HepG2 (cell line): ENCODE results near the gene AGMO. TPM values are rescaled to one million over a fixed set of nuclear protein-coding genes. Genes with fewer than 3 reads are reported as not detected.

Source experiments
- ATAC-seq: fragments of 200-7000 bp; cut with Tn5 transposase; 3 replicates; pipeline ENCODE4 v1.9.1; 2020; ENCODE audit warnings: mild to moderate bottlenecking, moderate library complexity
- BruUV-seq: library from RNA; stranded (reverse); fragments of 400-500 nt; replicated peaks from 2 replicates; lab custom pipeline; 2021; lab: Mats Ljungman, UMichigan
- CTCF ChIA-PET: fragments of 300-600 bp; formaldehyde crosslinking; extraction: SDS; loops from one replicate; lab custom pipeline; 2021; ENCODE audit warnings: low total read pairs, inconsistent platforms, low intra/inter-chr PET ratio; lab: Yijun Ruan, JAX
- POLR2A ChIA-PET: fragments of 350-600 bp; sonication (Branson Sonifier 250); formaldehyde crosslinking; loops from one replicate; lab custom pipeline; 2020; ENCODE audit warnings: antibody characterized with exemption, inconsistent platforms; lab: Yijun Ruan, JAX
- DNase-seq: peaks from one replicate; pipeline ENCODE4 v3.0.0-alpha.2; 2015; ENCODE audit warnings: low spot score
- FAIRE-seq: peaks from 3 replicates; lab custom pipeline; 2011; peaks lifted over from hg19 to GRCh38; lab: Jason Lieb, UNC
- H2AFZ ChIP-seq: one replicate; pipeline ENCODE4 v1.6.1; 2011; ENCODE audit warnings: low read length, inconsistent platforms
- H3K27ac ChIP-seq: fragments of 300-600 bp; 3 replicates; pipeline ENCODE4 v1.8.0; 2011; ENCODE audit warnings: mixed run types, mild to moderate bottlenecking, mixed read lengths, low read length, inconsistent platforms; ENCODE audit not compliant: insufficient read depth; ENCODE audit errors: extremely low read length
- H3K27me3 ChIP-seq, 2 experiments: fragments of 200-600 bp in 1 of 2; 2 replicates in 1 of 2; 3 replicates in 1 of 2; pipeline versions ENCODE4 v1.6.0 to v1.8.0; 2011; ENCODE audit warnings: low read length in 2 of 2, mild to moderate bottlenecking in 2 of 2, moderate library complexity in 2 of 2, inconsistent platforms in 1 of 2; ENCODE audit not compliant: insufficient read depth in 2 of 2, control insufficient read depth in 1 of 2
- H3K36me3 ChIP-seq, 2 experiments: fragments of 200-600 bp in 1 of 2; replicated peaks in 1 of 2; 2 replicates in 1 of 2; 3 replicates in 1 of 2; pipeline versions ENCODE4 v1.5.1 to v1.8.0; 2011; ENCODE audit warnings: low read length in 2 of 2, inconsistent platforms in 1 of 2; ENCODE audit not compliant: insufficient read depth in 2 of 2, control insufficient read depth in 1 of 2
- H3K4me1 ChIP-seq: 2 replicates; pipeline ENCODE4 v1.5.1; 2012; ENCODE audit warnings: low read length, inconsistent platforms; ENCODE audit not compliant: insufficient read depth
- H3K4me2 ChIP-seq: 2 replicates; pipeline ENCODE4 v1.6.0; 2011; ENCODE audit warnings: low read depth, low read length, inconsistent platforms
- H3K4me3 ChIP-seq, 3 experiments: fragments of 200-600 bp in 1 of 3; sonication (generic), shearing (Covaris generic) in 1 of 3; replicated peaks in 1 of 3; 2 replicates each; pipeline ENCODE4 v1.5.1; 2011 to 2016; ENCODE audit warnings: low read length in 3 of 3, inconsistent platforms in 2 of 3, low read depth in 2 of 3, mild to moderate bottlenecking in 2 of 3, control low read depth in 1 of 3, mixed read lengths in 1 of 3; ENCODE audit not compliant: insufficient read depth in 1 of 3
- H3K79me2 ChIP-seq: one replicate; pipeline ENCODE4 v1.6.1; 2011; ENCODE audit warnings: low read length, inconsistent platforms; ENCODE audit not compliant: insufficient read depth
- H3K9ac ChIP-seq: 2 replicates; pipeline ENCODE4 v1.6.0; 2011; ENCODE audit warnings: mild to moderate bottlenecking, low read depth, low read length, inconsistent platforms; ENCODE audit not compliant: insufficient read depth
- H3K9me3 ChIP-seq: 2 replicates; pipeline ENCODE4 v1.5.1; 2012; ENCODE audit warnings: mild to moderate bottlenecking, low read length
- H4K20me1 ChIP-seq: 2 replicates; pipeline ENCODE4 v1.6.0; 2011; ENCODE audit warnings: inconsistent platforms, mild to moderate bottlenecking, low read length, moderate library complexity; ENCODE audit not compliant: insufficient read depth
- DDIT3 ChIP-seq: sonication (generic); formaldehyde crosslinking; IDR thresholded peaks from 2 replicates; pipeline ENCODE4 v1.4.0; 2020; ENCODE audit warnings: mild to moderate bottlenecking, missing genetic modification reagents
- HNF4G ChIP-seq, 2 experiments: sonication (generic) in 1 of 2; formaldehyde crosslinking in 1 of 2; IDR thresholded peaks; 2 replicates each; pipeline versions ENCODE4 v1.4.0 to v1.6.1; 2011 to 2020; ENCODE audit warnings: borderline replicate concordance in 2 of 2, low read depth in 2 of 2, mild to moderate bottlenecking in 2 of 2, low read length in 1 of 2, missing genetic modification reagents in 1 of 2, moderate library complexity in 1 of 2
- MXD4 ChIP-seq: IDR thresholded peaks from 2 replicates; pipeline ENCODE4 v1.6.1; 2016; ENCODE audit warnings: mild to moderate bottlenecking, missing biosample characterization, missing genetic modification reagents
- NPAS2 ChIP-seq: sonication (generic); formaldehyde crosslinking; IDR thresholded peaks from 2 replicates; pipeline ENCODE4 v1.8.0; 2022; ENCODE audit warnings: mild to moderate bottlenecking, missing genetic modification reagents, borderline replicate concordance
- PPARG ChIP-seq: conservative IDR thresholded peaks from 2 replicates; pipeline ENCODE4 v1.6.1; 2016; ENCODE audit warnings: missing biosample characterization, missing genetic modification reagents
- SMARCE1 ChIP-seq: fragments of 450-650 bp; IDR thresholded peaks from 2 replicates; pipeline ENCODE4 v1.6.1; 2017; ENCODE audit warnings: borderline replicate concordance
- SRSF4 ChIP-seq: fragments of 200-400 bp; formaldehyde crosslinking; IDR thresholded peaks from one replicate; pipeline ENCODE4 v1.6.1; 2018; ENCODE audit warnings: mild to moderate bottlenecking, low read depth, low read length, moderate library complexity; ENCODE audit not compliant: poor library complexity, severe bottlenecking
- TBX3 ChIP-seq: fragments of 450-650 bp; IDR thresholded peaks from 2 replicates; pipeline ENCODE4 v1.6.1; 2017; ENCODE audit warnings: antibody characterized with exemption, mild to moderate bottlenecking, inconsistent platforms, borderline replicate concordance
- TOPORS ChIP-seq: sonication (generic); formaldehyde crosslinking; IDR thresholded peaks from 2 replicates; pipeline ENCODE4 v1.8.0; 2023; ENCODE audit warnings: mild to moderate bottlenecking, missing genetic modification reagents
- ZNF275 ChIP-seq: sonication (generic); formaldehyde crosslinking; IDR thresholded peaks from 2 replicates; pipeline ENCODE4 v1.8.0; 2022; ENCODE audit warnings: missing genetic modification reagents, mild to moderate bottlenecking, inconsistent platforms, borderline replicate concordance
- ZNF280D ChIP-seq: sonication (generic); formaldehyde crosslinking; IDR thresholded peaks from 2 replicates; pipeline ENCODE4 v1.5.1; 2020; ENCODE audit warnings: mild to moderate bottlenecking, missing genetic modification reagents
- ZNF543 ChIP-seq: sonication (generic); formaldehyde crosslinking; IDR thresholded peaks from 2 replicates; pipeline ENCODE4 v1.4.0; 2020; ENCODE audit warnings: mild to moderate bottlenecking, missing genetic modification reagents
- ZNF558 ChIP-seq: sonication (generic); formaldehyde crosslinking; IDR thresholded peaks from 2 replicates; pipeline ENCODE4 v1.9.0; 2022; ENCODE audit warnings: mild to moderate bottlenecking, missing genetic modification reagents, borderline replicate concordance
- ZNF878 ChIP-seq: sonication (generic); formaldehyde crosslinking; IDR thresholded peaks from 2 replicates; pipeline ENCODE4 v1.8.1; 2023; ENCODE audit warnings: mild to moderate bottlenecking, missing genetic modification reagents, moderate library complexity
- WGBS: methylation state at CpG from one replicate; pipeline ENCODE4 v1.1.6; 2017; ENCODE audit warnings: low lambda C conversion rate; 5-methylcytosine and 5-hydroxymethylcytosine counted together
- in situ Hi-C: cut with HindIII; loops from 2 replicates; pipeline ENCODE4 v1.10.0; 2017; ENCODE audit warnings: low pct_unique_long_range_greater_than_20kb; ENCODE audit not compliant: extremely low pct_ligation_motif_present
- intact Hi-C: fragments of 100-400 bp; cut with micrococcal nuclease; formaldehyde crosslinking; loops from one replicate; pipeline ENCODE4 v1.10.0; 2022; ENCODE audit not compliant: unreplicated experiment
- polyA plus RNA-seq, 8 experiments: library from polyadenylated mRNA; depleted of rRNA in 3 of 8; stranded (reverse) in 7 of 8; unstranded in 1 of 8; fragments of >200 nt; fragmentation: Illumina TruSeq in 4 of 8; extraction: Trizol in 4 of 8; gene quantifications; 2 replicates each; pipeline versions ENCODE4 v1.2.1 to v1.2.3, GENCODE V29; 2011 to 2016; ENCODE audit warnings: low read depth in 4 of 8, missing spikeins in 1 of 8, mixed read lengths in 1 of 8; ENCODE audit not compliant: insufficient read depth in 1 of 8
- total RNA-seq, 5 experiments: library from RNA; depleted of rRNA; stranded (reverse); fragments of >200 nt; fragmentation: Illumina TruSeq; extraction: Trizol; gene quantifications; 2 replicates each; pipeline ENCODE4 v1.2.3, GENCODE V29; 2016; ENCODE audit warnings: low read depth in 1 of 5

The AGMO gene
- total and polyA plus RNA-seq, 2 of the 13 experiments (the other 11 are each of a cell fraction or from before 2014, with no cell fraction given): 0.22 to 0.50 TPM

GRCh38 chr7:15508258-15508657 lies 53.6 kb downstream of the AGMO start:
- H3K4me2 ChIP-seq: no peak overlapping the region
- H3K9ac ChIP-seq: no peak overlapping the region
- H4K20me1 ChIP-seq: no peaks in the 10 kb centered on the region
- POLR2A ChIA-PET: no interaction called here
- H2AFZ ChIP-seq: no peak overlapping the region
- TF ChIP-seq TBX3 (no peak), HNF4G (IDR thresholded peaks at IDR 0.05; ENCODE audit: borderline replicate concordance, low read depth, low read length) (no peak), HNF4G (CRISPR knock-in tag; IDR thresholded peaks at IDR 0.05; ENCODE audit: borderline replicate concordance, low read depth) (no peak), ZNF878 (no peak), ZNF558 (CRISPR knock-in tag) (no peak), MXD4 (CRISPR knock-in tag) (no peak), ZNF275 (no peak)
- FAIRE-seq (no peak), ATAC-seq (no peak), DNase-seq (no peak)
- no TSS peak for BruUV-seq
- H3K36me3 ChIP-seq: no peaks in the 10 kb centered on the region
- no peak overlapping the region for H3K4me3 ChIP-seq
- CTCF ChIA-PET: no interaction called here
- 75% methylated on average over 3 of the region's 3 CpGs for WGBS
- H3K4me1 ChIP-seq: no peaks in the 10 kb centered on the region
- H3K27me3 ChIP-seq: no peaks in the 10 kb centered on the region
- intact Hi-C loops (no loop called here), in situ Hi-C loops (no loop called here)
- peaks cover 79% of the 10 kb centered on the region for H3K9me3 ChIP-seq
- no peaks in the 10 kb centered on the region for H3K79me2 ChIP-seq
- H3K27ac ChIP-seq: no peak overlapping the region

GRCh38 chr7:15507708-15508107 lies 54.1 kb downstream of the AGMO start:
- ATAC-seq: no peak
- H3K79me2 ChIP-seq: no peaks in the 10 kb centered on the region
- TF ChIP-seq HNF4G (IDR thresholded peaks at IDR 0.05; ENCODE audit: borderline replicate concordance, low read depth, low read length) (no peak), HNF4G (CRISPR knock-in tag; IDR thresholded peaks at IDR 0.05; ENCODE audit: borderline replicate concordance, low read depth) (no peak), ZNF543 (CRISPR knock-in tag) (no peak), ZNF280D (no peak), NPAS2 (CRISPR knock-in tag) (no peak), PPARG (no peak), SRSF4 (no peak), DDIT3 (CRISPR knock-in tag) (no peak), TOPORS (no peak), SMARCE1 (no peak)

More at GRCh38 chr7:15507708-15508107, 54.1 kb downstream of the AGMO start:
- Histone ChIP-seq H3K4me3 (no peak overlapping the region), H3K9ac (no peak overlapping the region), H3K9me3 (peaks cover 79% of the 10 kb centered on the region), H3K27me3 (no peaks in the 10 kb centered on the region), H3K36me3 (no peaks in the 10 kb centered on the region), H4K20me1 (no peaks in the 10 kb centered on the region), H2AFZ (no peak overlapping the region), H3K4me1 (no peaks in the 10 kb centered on the region), H3K27ac (no peak overlapping the region), H3K4me2 (no peak overlapping the region)
- in situ Hi-C loops (no loop called here), intact Hi-C loops (no loop called here)
- DNase-seq: no peak
- POLR2A ChIA-PET: no interaction called here
- FAIRE-seq: no peak
- CTCF ChIA-PET: no interaction called here
- 67% methylated on average over 3 of the region's 3 CpGs for WGBS
- BruUV-seq: no TSS peak
